ENCODE results near the gene ARFRP1.

DNA sequence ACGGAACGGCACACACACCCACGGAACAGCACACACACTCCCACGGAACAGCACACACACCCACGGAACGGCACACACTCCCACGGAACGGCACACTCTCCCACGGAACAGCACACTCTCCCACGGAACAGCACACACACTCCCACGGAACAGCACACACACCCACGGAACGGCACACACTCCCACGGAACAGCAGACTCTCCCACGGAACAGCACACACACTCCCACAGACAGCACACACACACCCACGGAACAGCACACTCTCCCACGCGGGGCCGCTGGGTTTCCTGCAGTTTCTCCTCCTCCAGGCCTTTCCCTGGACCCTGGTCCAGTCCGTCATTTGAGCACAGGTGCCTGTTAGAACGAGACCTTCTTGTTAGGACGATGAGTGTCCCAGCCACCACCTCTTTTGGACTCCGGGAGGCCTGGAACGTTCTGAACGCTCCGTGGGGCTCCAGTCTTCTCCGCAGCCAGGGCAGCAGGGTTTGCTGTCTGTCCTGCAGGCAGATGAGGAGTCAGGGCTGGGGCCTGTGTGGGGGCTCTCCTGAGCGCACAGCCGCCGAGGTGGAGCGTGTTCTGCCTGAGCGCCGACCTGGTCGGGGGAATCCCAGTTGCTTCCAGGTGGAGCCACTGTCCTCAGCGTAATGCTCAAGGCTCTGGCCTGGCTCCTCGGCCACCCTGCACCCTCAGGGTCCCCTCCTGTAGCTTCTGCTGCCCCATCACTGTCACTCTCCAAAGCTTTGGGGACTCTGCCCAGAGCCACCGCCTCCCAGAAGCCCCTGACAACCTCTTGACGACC lies 28.9 kb downstream of the ARFRP1 start:
- TF ChIP-seq, protein P1, sequence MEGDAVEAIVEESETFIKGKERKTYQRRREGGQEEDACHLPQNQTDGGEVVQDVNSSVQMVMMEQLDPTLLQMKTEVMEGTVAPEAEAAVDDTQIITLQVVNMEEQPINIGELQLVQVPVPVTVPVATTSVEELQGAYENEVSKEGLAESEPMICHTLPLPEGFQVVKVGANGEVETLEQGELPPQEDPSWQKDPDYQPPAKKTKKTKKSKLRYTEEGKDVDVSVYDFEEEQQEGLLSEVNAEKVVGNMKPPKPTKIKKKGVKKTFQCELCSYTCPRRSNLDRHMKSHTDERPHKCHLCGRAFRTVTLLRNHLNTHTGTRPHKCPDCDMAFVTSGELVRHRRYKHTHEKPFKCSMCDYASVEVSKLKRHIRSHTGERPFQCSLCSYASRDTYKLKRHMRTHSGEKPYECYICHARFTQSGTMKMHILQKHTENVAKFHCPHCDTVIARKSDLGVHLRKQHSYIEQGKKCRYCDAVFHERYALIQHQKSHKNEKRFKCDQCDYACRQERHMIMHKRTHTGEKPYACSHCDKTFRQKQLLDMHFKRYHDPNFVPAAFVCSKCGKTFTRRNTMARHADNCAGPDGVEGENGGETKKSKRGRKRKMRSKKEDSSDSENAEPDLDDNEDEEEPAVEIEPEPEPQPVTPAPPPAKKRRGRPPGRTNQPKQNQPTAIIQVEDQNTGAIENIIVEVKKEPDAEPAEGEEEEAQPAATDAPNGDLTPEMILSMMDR (conservative IDR thresholded peaks at IDR 0.05 in 1 of 2, IDR thresholded peaks at IDR 0.05 in 1 of 2; ENCODE audit: extremely low read depth in 1 of 2, insufficient read depth in 1 of 2, low read depth in 1 of 2, low read length in 2 of 2): no peak
- TF ChIP-seq EZH2 (IDR thresholded peaks at IDR 0.05; ENCODE audit: borderline replicate concordance, low read length): no peak

All from mammary epithelial cell (primary cell).